Measurements from ENCODE around the gene EDIL3. TPM values are rescaled to one million over a fixed set of nuclear protein-coding genes. Genes with fewer than 3 reads are reported as not detected.
A peak's percentile ranks its signal among the peaks of the same experiment; 100 is the strongest.

The EDIL3 gene
- total RNA-seq, 1 experiment from 2014 or later, result 17.6 TPM

- Histone ChIP-seq H3K9me3 (ENCODE audit: control insufficient read depth, insufficient read depth, low read depth, low read length) (no peaks in the 10 kb centered on the region), H3K36me3 (ENCODE audit: control insufficient read depth, insufficient read depth, low read length) (no peaks in the 10 kb centered on the region; the same call in 1 of the 2 replicates), H3K27ac (ENCODE audit: low read length) (no peak overlapping the region), H3K27me3 (ENCODE audit: control insufficient read depth, insufficient read depth, low read length) (peaks cover 32% of the 10 kb centered on the region), H3K4me1 (ENCODE audit: control insufficient read depth, insufficient read depth, low read length) (peaks cover 5% of the 10 kb centered on the region), H3K4me3 (ENCODE audit: low read depth in 2 of 2, low read length in 2 of 2) (peak overlapping the region; percentile 55 to 60; a peak in 2 of 4 replicates)
- TF ChIP-seq POLR2AphosphoS5 (IDR thresholded peaks at IDR 0.05; ENCODE audit: low read depth, low read length), result no peak
- DNase-seq (ENCODE audit: low read depth, low spot score), result no peak
- no peak for ATAC-seq
- ChIA-PET CTCF (no interaction called here), POLR2A (no interaction called here)
- BruUV-seq (replicated peaks), result no TSS peak
- intact Hi-C loops (cut with micrococcal nuclease; ENCODE audit: unreplicated experiment), result no loop called here
- in situ Hi-C loops (cut with HindIII; ENCODE audit: low pct_unique_long_range_greater_than_20kb, low sequenced_read_pairs), result no loop called here
Observed at GRCh38 chr5:84385705-84386104, 1.0 kb upstream of the EDIL3 start.

DNA sequence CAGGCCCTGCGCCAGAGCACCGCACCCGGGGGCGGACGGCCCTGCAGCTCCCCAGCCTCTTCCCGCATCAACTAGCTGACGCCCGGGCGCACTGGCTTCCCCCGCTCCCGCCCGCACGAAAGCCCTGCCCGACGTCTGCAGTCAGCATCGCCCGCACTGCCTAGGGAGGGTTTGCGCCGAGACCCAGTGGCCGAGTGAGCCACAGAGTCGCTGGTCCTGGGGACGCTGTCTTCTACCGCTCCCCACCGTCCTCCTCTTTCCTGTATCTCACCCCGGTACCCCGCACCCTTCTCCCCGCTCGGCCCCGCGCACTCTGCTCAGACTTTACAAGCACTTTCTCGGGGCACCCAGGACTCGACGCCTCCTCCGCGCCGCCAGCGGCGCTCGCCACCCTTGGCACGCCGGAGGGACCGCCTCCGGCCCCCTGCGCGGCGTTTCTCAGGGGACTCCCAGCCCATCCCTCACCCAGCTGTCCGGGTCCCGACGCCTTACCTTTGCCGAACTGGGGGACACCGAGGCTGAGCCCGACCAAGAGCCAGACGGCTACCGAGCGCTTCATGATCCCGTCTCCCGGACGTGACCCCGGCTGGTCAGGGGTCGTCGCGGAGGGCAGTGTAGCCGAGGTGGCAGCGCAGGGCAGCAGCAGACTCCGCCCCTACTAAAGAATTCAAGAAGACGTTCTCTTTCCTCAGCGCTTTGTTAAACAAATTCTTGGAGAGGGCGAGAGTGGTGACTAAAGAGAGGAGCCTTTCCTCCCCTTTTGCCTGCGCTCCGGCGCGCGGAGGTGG is 670 bp downstream of the EDIL3 start:
- ChIA-PET CTCF (no interaction called here), POLR2A (no interaction called here)
- Histone ChIP-seq H3K9me3 (ENCODE audit: control insufficient read depth, insufficient read depth, low read depth, low read length) (no peaks in the 10 kb centered on the region), H3K36me3 (ENCODE audit: control insufficient read depth, insufficient read depth, low read length) (no peaks in the 10 kb centered on the region; the same call in 1 of the 2 replicates), H3K27ac (ENCODE audit: low read length) (0 out of 2 replicates have a peak overlapping the region, but pooled peaks have one; percentile 23), H3K4me1 (ENCODE audit: control insufficient read depth, insufficient read depth, low read length) (peaks cover 5% of the 10 kb centered on the region), H3K4me3 (ENCODE audit: low read depth in 2 of 2, low read length in 2 of 2) (peak overlapping the region; percentile 55 to 60), H3K27me3 (ENCODE audit: control insufficient read depth, insufficient read depth, low read length) (peaks cover 34% of the 10 kb centered on the region)
- DNase-seq (ENCODE audit: low read depth, low spot score) (no peak), ATAC-seq (peak; percentile 46)
- intact Hi-C loops (cut with micrococcal nuclease; ENCODE audit: unreplicated experiment) (no loop called here), in situ Hi-C loops (cut with HindIII; ENCODE audit: low pct_unique_long_range_greater_than_20kb, low sequenced_read_pairs) (no loop called here)
- BruUV-seq (replicated peaks), result no TSS peak
- TF ChIP-seq REST (IDR thresholded peaks at IDR 0.05; ENCODE audit: insufficient read depth in 1 of 2, low read depth in 2 of 2, low read length in 1 of 2), result no peak
- TF ChIP-seq SIN3A (IDR thresholded peaks at IDR 0.05; ENCODE audit: borderline replicate concordance, insufficient read depth, low read depth, low read length), result no peak
- TF ChIP-seq TCF7L2 (IDR thresholded peaks at IDR 0.05; ENCODE audit: low read depth, low read length), result no peak

DNA sequence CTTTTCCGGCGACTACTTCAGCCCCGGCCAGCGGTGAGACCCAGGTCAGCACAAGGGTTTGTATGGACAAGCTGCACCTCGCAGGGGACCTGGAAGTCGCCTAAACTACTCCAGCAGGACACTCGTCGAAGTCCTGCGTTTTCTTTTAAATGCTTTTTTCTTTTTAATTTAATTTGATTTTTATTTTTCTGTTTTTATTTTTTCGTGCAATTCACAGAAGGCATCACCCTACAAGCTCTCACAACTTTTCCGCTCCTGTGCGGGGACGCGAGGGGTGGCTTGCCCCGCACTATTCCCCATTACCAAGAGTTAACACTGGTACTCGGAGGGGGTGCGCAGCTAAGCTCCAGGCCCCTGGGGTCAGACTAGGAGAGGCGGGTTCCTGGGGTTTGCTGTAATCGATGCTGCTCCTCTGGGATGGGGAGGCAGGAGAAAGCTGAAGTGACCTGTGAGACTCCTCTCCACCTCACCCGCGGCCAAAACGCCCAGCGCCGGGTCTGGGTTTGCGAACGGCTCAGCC is 1.3 kb downstream of the EDIL3 start:
- intact Hi-C loops (cut with micrococcal nuclease; ENCODE audit: unreplicated experiment) (no loop called here), in situ Hi-C loops (cut with HindIII; ENCODE audit: low pct_unique_long_range_greater_than_20kb, low sequenced_read_pairs) (no loop called here)
- BruUV-seq (replicated peaks), result no TSS peak
- peak overlapping the region; percentile 55 to 60 for H3K4me3 ChIP-seq (ENCODE audit: low read depth in 2 of 2, low read length in 2 of 2)
- no peaks in the 10 kb centered on the region for H3K9me3 ChIP-seq (ENCODE audit: control insufficient read depth, insufficient read depth, low read depth, low read length)
- H3K27ac ChIP-seq (ENCODE audit: low read length), result no peak overlapping the region
- POLR2A ChIA-PET, result no interaction called here
- DNase-seq (ENCODE audit: low read depth, low spot score), result no peak
- H3K36me3 ChIP-seq (ENCODE audit: control insufficient read depth, insufficient read depth, low read length), result no peaks in the 10 kb centered on the region; the same call in 1 of the 2 replicates
- H3K27me3 ChIP-seq (ENCODE audit: control insufficient read depth, insufficient read depth, low read length), result peaks cover 34% of the 10 kb centered on the region
- peaks cover 5% of the 10 kb centered on the region for H3K4me1 ChIP-seq (ENCODE audit: control insufficient read depth, insufficient read depth, low read length)
- CTCF ChIA-PET, result no interaction called here
- TF ChIP-seq SIN3A (IDR thresholded peaks at IDR 0.05; ENCODE audit: borderline replicate concordance, insufficient read depth, low read depth, low read length), result no peak
- TF ChIP-seq POLR2AphosphoS5 (IDR thresholded peaks at IDR 0.05; ENCODE audit: low read depth, low read length), result no peak
- TF ChIP-seq REST (IDR thresholded peaks at IDR 0.05; ENCODE audit: insufficient read depth in 1 of 2, low read depth in 2 of 2, low read length in 1 of 2), result no peak
- no peak for TF ChIP-seq CTCF (IDR thresholded peaks at IDR 0.05)
- no peak for TF ChIP-seq TCF7L2 (IDR thresholded peaks at IDR 0.05; ENCODE audit: low read depth, low read length)
- ATAC-seq, result peak; percentile 17
